PC-3 (cell line): ENCODE measurements around the gene MPST. TPM values are rescaled to one million over a fixed set of nuclear protein-coding genes. Genes with fewer than 3 reads are reported as not detected.

Source experiments
- ATAC-seq: fragments of 200-7000 bp; cut with Tn5 transposase; 2 replicates; pipeline ENCODE4 v1.9.1; 2020; ENCODE audit warnings: mild to moderate bottlenecking, moderate library complexity
- BruUV-seq: library from RNA; stranded (reverse); fragments of 400-500 nt; replicated peaks from 2 replicates; lab custom pipeline; 2021; lab: Mats Ljungman, UMichigan
- CTCF ChIA-PET: fragments of 300-600 bp; sonication (Branson Sonifier 250); formaldehyde crosslinking; loops from one replicate; lab custom pipeline; 2022; ENCODE audit warnings: antibody characterized with exemption; lab: Charles Lee
- POLR2A ChIA-PET: fragments of 300-600 bp; sonication (Branson Sonifier 250); formaldehyde crosslinking; loops from one replicate; lab custom pipeline; 2022; ENCODE audit warnings: antibody characterized with exemption; ENCODE audit not compliant: unreplicated experiment; lab: Charles Lee
- DNase-seq: peaks from one replicate; pipeline ENCODE4 v3.0.0-alpha.2; 2015
- H2AFZ ChIP-seq: fragments of 300-600 bp; sonication (generic); 2 replicates; pipeline ENCODE4 v1.6.0; 2016; ENCODE audit warnings: antibody characterized with exemption, low read length
- H3F3A ChIP-seq: fragments of 300-600 bp; sonication (generic); one replicate; pipeline ENCODE4 v1.6.0; 2017; ENCODE audit warnings: antibody characterized with exemption, low read length, control low read depth, mild to moderate bottlenecking; ENCODE audit not compliant: unreplicated experiment
- H3K27ac ChIP-seq: fragments of 300-600 bp; sonication (generic); 2 replicates; pipeline ENCODE4 v1.5.1; 2016; ENCODE audit warnings: mild to moderate bottlenecking, low read length
- H3K27me3 ChIP-seq: fragments of 300-600 bp; sonication (generic); 2 replicates; pipeline ENCODE4 v1.6.1; 2016; ENCODE audit warnings: low read length, mixed read lengths
- H3K36me3 ChIP-seq: fragments of 300-600 bp; sonication (generic); 2 replicates; pipeline ENCODE4 v1.6.1; 2016; ENCODE audit warnings: low read depth, mixed run types, low read length, mixed read lengths
- H3K4me1 ChIP-seq: fragments of 300-600 bp; sonication (generic); 2 replicates; pipeline ENCODE4 v1.5.1; 2016; ENCODE audit warnings: low read length; ENCODE audit not compliant: insufficient read depth
- H3K4me2 ChIP-seq: fragments of 300-600 bp; sonication (generic); 2 replicates; pipeline ENCODE4 v1.6.0; 2016; ENCODE audit warnings: low read length
- H3K4me3 ChIP-seq: fragments of 300-600 bp; sonication (generic); 2 replicates; pipeline ENCODE4 v1.5.1; 2016; ENCODE audit warnings: mild to moderate bottlenecking, low read length, mixed read lengths
- H3K79me2 ChIP-seq: fragments of 300-600 bp; sonication (generic); 2 replicates; pipeline ENCODE4 v1.6.1; 2017; ENCODE audit warnings: low read length, mixed read lengths
- H3K9ac ChIP-seq: fragments of 300-600 bp; sonication (generic); 2 replicates; pipeline ENCODE4 v1.6.0; 2016; ENCODE audit warnings: mild to moderate bottlenecking, low read length
- H3K9me2 ChIP-seq: fragments of 300-600 bp; sonication (generic); replicated peaks from 2 replicates; pipeline ENCODE4 v1.6.1; 2016; ENCODE audit warnings: mixed run types, low read length, mixed read lengths
- H3K9me3 ChIP-seq: fragments of 300-600 bp; sonication (generic); 2 replicates; pipeline ENCODE4 v1.6.1; 2016; ENCODE audit warnings: low read length, mixed read lengths
- H4K20me1 ChIP-seq: fragments of 300-600 bp; sonication (generic); 2 replicates; pipeline ENCODE4 v1.6.1; 2016; ENCODE audit warnings: low read length, mixed read lengths
- CTCF ChIP-seq: fragments of 300-600 bp; sonication (generic); conservative IDR thresholded peaks from 2 replicates; pipeline ENCODE4 v1.5.1; 2017; ENCODE audit warnings: antibody characterized with exemption, low read depth, mild to moderate bottlenecking, low read length
- EZH2 ChIP-seq: fragments of 300-600 bp; sonication (generic); IDR thresholded peaks from one replicate; pipeline ENCODE4 v1.6.1; 2017; ENCODE audit warnings: antibody characterized with exemption, mild to moderate bottlenecking, low read length; ENCODE audit not compliant: unreplicated experiment
- EZH2phosphoT487 ChIP-seq: fragments of 300-600 bp; sonication (generic); IDR thresholded peaks from 2 replicates; pipeline ENCODE4 v1.6.1; 2018; ENCODE audit warnings: mild to moderate bottlenecking, antibody characterized with exemption, low read length, borderline replicate concordance
- intact Hi-C: fragments of 100-400 bp; cut with micrococcal nuclease; formaldehyde crosslinking; loops from 2 replicates; pipeline ENCODE4 v1.9.0; 2023
- total RNA-seq: library from RNA; depleted of rRNA; stranded (reverse); fragments of >200 nt; gene quantifications from 2 replicates; pipeline ENCODE4 v1.2.3, GENCODE V29; 2014

The MPST gene
- total RNA-seq, 1 experiment from 2014 or later = 97.0 TPM

DNA sequence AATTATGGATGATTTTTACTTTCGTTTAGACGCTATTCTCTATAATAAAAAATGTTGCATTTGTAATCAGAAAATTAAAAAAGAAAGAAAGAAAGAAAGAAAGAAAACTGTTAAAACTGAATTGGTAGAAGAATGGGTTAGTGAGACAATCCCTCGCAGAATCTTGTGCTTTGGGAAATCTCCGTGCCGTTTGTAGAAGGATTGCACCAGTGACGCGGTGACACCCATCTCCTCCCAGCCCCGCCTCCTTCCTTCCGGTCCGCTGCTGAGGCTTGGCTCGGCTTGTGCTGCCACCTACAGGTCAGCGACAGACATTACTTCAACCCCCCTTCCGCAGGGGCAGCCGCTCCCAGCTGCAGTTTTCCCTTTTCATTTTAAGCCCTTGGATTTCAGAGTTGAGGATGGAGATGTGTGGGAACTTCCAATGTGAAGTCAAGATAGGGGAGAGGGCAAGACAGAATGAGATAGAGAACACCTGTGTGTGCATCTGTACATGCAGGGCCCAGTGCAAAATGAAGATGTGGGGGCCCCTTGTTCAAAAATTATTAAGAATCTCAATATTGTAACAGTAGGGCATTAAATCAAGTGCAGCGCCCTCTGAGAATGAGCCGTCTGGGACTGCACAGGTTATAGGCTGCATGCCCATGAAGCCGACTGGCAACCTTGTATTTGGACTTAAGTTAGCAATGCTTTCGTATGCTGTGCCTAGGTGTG, 41.4 kb upstream of the MPST start:
- peak; percentile 78 for DNase-seq
- TF ChIP-seq CTCF (peak; percentile 82), EZH2phosphoT487 (no peak)
- H4K20me1 ChIP-seq = no peaks in the 10 kb centered on the region
- peak overlapping the region; percentile 72 for H3K4me3 ChIP-seq
- POLR2A ChIA-PET = no interaction called here
- H3K9me2 ChIP-seq = no peaks in the 10 kb centered on the region
- no peaks in the 10 kb centered on the region for H3K4me1 ChIP-seq
- intact Hi-C loops = loop anchor here (1.0 to 5.0 kb wide), 3 partner anchors 105 to 431 kb away; no protein-coding TSS in a partner anchor
- H3K4me2 ChIP-seq = peak overlapping the region; percentile 97
- H3K79me2 ChIP-seq = no peaks in the 10 kb centered on the region
- no peak overlapping the region for H3K27ac ChIP-seq
- no peaks in the 10 kb centered on the region for H3K9me3 ChIP-seq
- BruUV-seq = no TSS peak
- CTCF ChIA-PET = interaction anchor here (0.5 to 0.6 kb wide), 2 partner anchors 122 to 204 kb away, joined by 3 to 11 read pairs; no protein-coding TSS in a partner anchor
- H3K27me3 ChIP-seq = no peaks in the 10 kb centered on the region
- no peaks in the 10 kb centered on the region for H3K36me3 ChIP-seq
- peak; percentile 91 for ATAC-seq
- H3F3A ChIP-seq = no peaks in the 10 kb centered on the region
- peak overlapping the region; percentile 28; the same call in 1 of the 2 replicates for H3K9ac ChIP-seq
- H2AFZ ChIP-seq = peak overlapping the region; percentile 96

- CTCF ChIA-PET = interaction anchor here (0.7 kb wide), 1 partner anchor 36 kb away, joined by 6 read pairs; no protein-coding TSS in a partner anchor
- H3K27me3 ChIP-seq = no peaks in the 10 kb centered on the region
- H3K79me2 ChIP-seq = no peaks in the 10 kb centered on the region
- H3K9me2 ChIP-seq = no peaks in the 10 kb centered on the region
- POLR2A ChIA-PET = no interaction called here
- H3K27ac ChIP-seq = no peak overlapping the region
- no peak overlapping the region for H3K9ac ChIP-seq
- no peaks in the 10 kb centered on the region for H3K4me1 ChIP-seq
- H3K4me2 ChIP-seq = no peak overlapping the region
- intact Hi-C loops = loop anchor here (2.0 to 5.0 kb wide), 2 partner anchors 197 to 432 kb away; no protein-coding TSS in a partner anchor
- no peaks in the 10 kb centered on the region for H4K20me1 ChIP-seq
- H3K9me3 ChIP-seq = no peaks in the 10 kb centered on the region
- no TSS peak for BruUV-seq
- H3K4me3 ChIP-seq = no peak overlapping the region
- no peak for TF ChIP-seq EZH2
- no peak for TF ChIP-seq CTCF
- TF ChIP-seq EZH2phosphoT487 = no peak
- H3K36me3 ChIP-seq = no peaks in the 10 kb centered on the region
- ATAC-seq (no peak), DNase-seq (no peak)
- no peak overlapping the region for H2AFZ ChIP-seq
- no peaks in the 10 kb centered on the region for H3F3A ChIP-seq
These were observed 40.3 kb upstream of the MPST start for GRCh38 chr22:36979016-36979910.
